ENCODE results near the gene COL4A3. TPM values are rescaled to one million over a fixed set of nuclear protein-coding genes. Genes with fewer than 3 reads are reported as not detected.

COL4A3 gene
- polyA plus RNA-seq, 2 of the 4 experiments (the other 2 are of a cell fraction), result 1.8 to 6.8 TPM

DNA sequence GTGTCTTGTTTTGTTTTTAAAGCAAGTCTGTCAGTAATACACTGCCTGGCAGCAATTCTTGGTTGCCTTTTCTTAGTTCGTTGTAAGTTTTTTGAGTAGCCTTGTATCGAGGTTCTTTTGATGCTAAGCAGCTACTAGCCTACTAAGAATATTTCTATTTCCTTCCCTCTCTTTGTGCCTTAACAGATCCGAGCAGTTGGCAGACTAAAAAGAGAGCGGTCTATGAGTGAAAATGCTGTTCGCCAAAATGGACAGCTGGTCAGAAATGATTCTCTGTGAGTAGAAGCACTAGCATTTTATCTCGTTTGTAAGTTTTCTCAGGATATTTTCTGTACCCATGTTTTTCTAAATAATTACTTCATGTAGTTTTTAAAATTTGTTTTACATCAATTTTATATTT, 175.7 kb downstream of the COL4A3 start:
- no peak overlapping the region for H3K4me3 ChIP-seq
- TF ChIP-seq, protein P1, sequence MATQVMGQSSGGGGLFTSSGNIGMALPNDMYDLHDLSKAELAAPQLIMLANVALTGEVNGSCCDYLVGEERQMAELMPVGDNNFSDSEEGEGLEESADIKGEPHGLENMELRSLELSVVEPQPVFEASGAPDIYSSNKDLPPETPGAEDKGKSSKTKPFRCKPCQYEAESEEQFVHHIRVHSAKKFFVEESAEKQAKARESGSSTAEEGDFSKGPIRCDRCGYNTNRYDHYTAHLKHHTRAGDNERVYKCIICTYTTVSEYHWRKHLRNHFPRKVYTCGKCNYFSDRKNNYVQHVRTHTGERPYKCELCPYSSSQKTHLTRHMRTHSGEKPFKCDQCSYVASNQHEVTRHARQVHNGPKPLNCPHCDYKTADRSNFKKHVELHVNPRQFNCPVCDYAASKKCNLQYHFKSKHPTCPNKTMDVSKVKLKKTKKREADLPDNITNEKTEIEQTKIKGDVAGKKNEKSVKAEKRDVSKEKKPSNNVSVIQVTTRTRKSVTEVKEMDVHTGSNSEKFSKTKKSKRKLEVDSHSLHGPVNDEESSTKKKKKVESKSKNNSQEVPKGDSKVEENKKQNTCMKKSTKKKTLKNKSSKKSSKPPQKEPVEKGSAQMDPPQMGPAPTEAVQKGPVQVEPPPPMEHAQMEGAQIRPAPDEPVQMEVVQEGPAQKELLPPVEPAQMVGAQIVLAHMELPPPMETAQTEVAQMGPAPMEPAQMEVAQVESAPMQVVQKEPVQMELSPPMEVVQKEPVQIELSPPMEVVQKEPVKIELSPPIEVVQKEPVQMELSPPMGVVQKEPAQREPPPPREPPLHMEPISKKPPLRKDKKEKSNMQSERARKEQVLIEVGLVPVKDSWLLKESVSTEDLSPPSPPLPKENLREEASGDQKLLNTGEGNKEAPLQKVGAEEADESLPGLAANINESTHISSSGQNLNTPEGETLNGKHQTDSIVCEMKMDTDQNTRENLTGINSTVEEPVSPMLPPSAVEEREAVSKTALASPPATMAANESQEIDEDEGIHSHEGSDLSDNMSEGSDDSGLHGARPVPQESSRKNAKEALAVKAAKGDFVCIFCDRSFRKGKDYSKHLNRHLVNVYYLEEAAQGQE (IDR thresholded peaks at IDR 0.05), result no peak
- TF ChIP-seq KDM5A (IDR thresholded peaks at IDR 0.05), result no peak
- no peak for TF ChIP-seq EP300 (IDR thresholded peaks at IDR 0.05)
- TF ChIP-seq, protein P2, sequence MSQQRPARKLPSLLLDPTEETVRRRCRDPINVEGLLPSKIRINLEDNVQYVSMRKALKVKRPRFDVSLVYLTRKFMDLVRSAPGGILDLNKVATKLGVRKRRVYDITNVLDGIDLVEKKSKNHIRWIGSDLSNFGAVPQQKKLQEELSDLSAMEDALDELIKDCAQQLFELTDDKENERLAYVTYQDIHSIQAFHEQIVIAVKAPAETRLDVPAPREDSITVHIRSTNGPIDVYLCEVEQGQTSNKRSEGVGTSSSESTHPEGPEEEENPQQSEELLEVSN (IDR thresholded peaks at IDR 0.05; ENCODE audit: borderline replicate concordance, low read depth), result no peak
- no peak for TF ChIP-seq JUN (IDR thresholded peaks at IDR 0.05)
- no peak for TF ChIP-seq RNF2 (IDR thresholded peaks at IDR 0.05; ENCODE audit: borderline replicate concordance, low read depth)
- TF ChIP-seq CEBPB (IDR thresholded peaks at IDR 0.05), result no peak
- TF ChIP-seq HOXB5 (CRISPR knock-in tag; IDR thresholded peaks at IDR 0.05), result no peak
- TF ChIP-seq MYC (IDR thresholded peaks at IDR 0.05; ENCODE audit: borderline replicate concordance, low read length), result no peak
- no peak for TF ChIP-seq ZFP36 (IDR thresholded peaks at IDR 0.05; ENCODE audit: borderline replicate concordance, partially characterized antibody)
- 73% methylated on average over 6 of the region's 6 CpGs for WGBS (ENCODE audit: missing lambda C conversion rate)
- FAIRE-seq, result no peak
- DNase-seq (ENCODE audit: low read depth in 1 of 2, low spot score in 1 of 2), result no peak
- no peaks in the 10 kb centered on the region for H3K9me3 ChIP-seq
- no peak overlapping the region for H3K4me2 ChIP-seq
- ChIA-PET CTCF (interaction anchor here (1.1 to 2.1 kb wide), 3 partner anchors 9 to 66 kb away, joined by 3 to 8 read pairs (median 4); partner anchors contain the start of gene MFF), POLR2A (no interaction called here)
- ATAC-seq, result no peak
- no peak overlapping the region for H3K27ac ChIP-seq
- peaks cover 29% of the 10 kb centered on the region for H3K4me1 ChIP-seq

DNA sequence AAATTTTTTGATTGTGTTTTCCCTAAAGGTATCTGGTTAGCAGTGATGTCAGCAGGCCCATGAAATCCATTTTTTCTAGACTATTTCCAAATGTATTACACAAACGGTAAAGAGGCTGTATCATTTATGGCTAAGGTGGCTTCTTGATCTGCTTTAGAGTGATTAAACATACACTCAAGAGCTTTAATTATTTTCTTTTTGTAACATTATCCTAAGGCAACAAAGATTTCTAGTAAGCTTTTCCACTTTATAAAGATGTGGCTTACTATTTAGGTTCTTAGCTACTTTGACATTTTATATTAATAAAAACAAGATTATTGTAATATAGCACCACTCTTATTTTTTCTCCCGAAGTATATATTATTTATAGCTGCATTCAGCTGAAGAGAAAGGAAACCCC, 177.1 kb downstream of the COL4A3 start:
- no peak for ATAC-seq
- Histone ChIP-seq H3K4me2 (no peak overlapping the region), H3K9me3 (no peaks in the 10 kb centered on the region), H3K27ac (no peak overlapping the region), H3K4me1 (peaks cover 29% of the 10 kb centered on the region), H3K4me3 (no peak overlapping the region)
- POLR2A ChIA-PET, result no interaction called here
- no peak for FAIRE-seq
- WGBS (ENCODE audit: missing lambda C conversion rate), result 53% methylated on average over 2 of the region's 2 CpGs
- DNase-seq (ENCODE audit: low read depth in 1 of 2, low spot score in 1 of 2), result no peak
- no peak for TF ChIP-seq HEYL (CRISPR knock-in tag; IDR thresholded peaks at IDR 0.05)
- no peak for TF ChIP-seq SREBF2 (IDR thresholded peaks at IDR 0.05)
- no peak for TF ChIP-seq CHD2 (IDR thresholded peaks at IDR 0.05; ENCODE audit: low read length, partially characterized antibody)
- CTCF ChIA-PET, result no interaction called here

DNA sequence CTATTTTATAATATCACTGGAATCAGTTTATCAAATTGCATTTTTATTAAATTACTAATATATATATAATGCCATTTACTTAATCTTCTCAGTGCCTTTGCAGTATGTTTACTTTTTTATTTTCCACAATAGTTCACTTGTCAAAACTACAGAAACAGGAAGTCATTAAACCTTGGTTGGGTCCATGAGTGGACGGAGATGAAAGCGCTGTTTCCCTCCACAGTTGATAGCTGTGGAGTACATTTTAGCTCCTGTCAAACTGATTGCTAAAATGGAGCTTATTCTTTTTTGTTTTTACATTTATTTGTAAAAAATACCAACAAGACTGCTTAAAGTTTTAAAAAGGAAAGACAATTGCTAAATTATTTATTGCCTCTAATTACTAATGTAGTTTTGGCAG, 179.8 kb downstream of the COL4A3 start:
- TF ChIP-seq TP53 (CRISPR knock-in tag; IDR thresholded peaks at IDR 0.05), result no peak
- TF ChIP-seq FOSL2 (IDR thresholded peaks at IDR 0.05), result no peak
- no peak for TF ChIP-seq FOSL2 (CRISPR knock-in tag; IDR thresholded peaks at IDR 0.05)
- TF ChIP-seq NPAS2 (CRISPR knock-in tag; IDR thresholded peaks at IDR 0.05; ENCODE audit: borderline replicate concordance), result no peak
- no peak for TF ChIP-seq POLR2AphosphoS2 (conservative IDR thresholded peaks at IDR 0.05; ENCODE audit: low read length)
- TF ChIP-seq RFX5 (IDR thresholded peaks at IDR 0.05), result no peak
- TF ChIP-seq EP300 (IDR thresholded peaks at IDR 0.05), result no peak
- POLR2A ChIA-PET, result no interaction called here
- H3K9me3 ChIP-seq, result no peaks in the 10 kb centered on the region
- FAIRE-seq (no peak), ATAC-seq (no peak), DNase-seq (ENCODE audit: low read depth in 1 of 2, low spot score in 1 of 2) (no peak)
- H3K4me1 ChIP-seq, result peaks cover 27% of the 10 kb centered on the region
- no peak overlapping the region for H3K4me3 ChIP-seq
- CTCF ChIA-PET, result interaction anchor here (0.6 to 1.4 kb wide), 2 partner anchors 10 to 214 kb away, joined by 3 to 5 read pairs; no protein-coding TSS in a partner anchor
- H3K4me2 ChIP-seq, result no peak overlapping the region
- H3K27ac ChIP-seq, result no peak overlapping the region
- WGBS (ENCODE audit: missing lambda C conversion rate), result 86% methylated on average over 2 of the region's 2 CpGs
